ENCODE measurements around the gene SPANXD. TPM values are rescaled to one million over a fixed set of nuclear protein-coding genes. Genes with fewer than 3 reads are reported as not detected.

The SPANXD gene
- total RNA-seq, 1 experiment from 2014 or later, result not detected

- no peak for TF ChIP-seq CTCF (conservative IDR thresholded peaks at IDR 0.05)
- Histone ChIP-seq H2BK20ac (ENCODE audit: low read depth, low read length, poor library complexity, severe bottlenecking) (no peak overlapping the region), H3K9ac (ENCODE audit: extremely low read depth, insufficient read length, low read length) (no peak overlapping the region), H2BK15ac (ENCODE audit: low read depth, low read length) (no peak overlapping the region), H3K23me2 (ENCODE audit: insufficient read length, low read depth, low read length, poor library complexity, severe bottlenecking) (no peaks in the 10 kb centered on the region), H3K14ac (ENCODE audit: insufficient read depth, low read length) (no peak overlapping the region), H2BK120ac (ENCODE audit: low read depth, low read length, poor library complexity, severe bottlenecking) (no peak overlapping the region), H3K79me1 (ENCODE audit: insufficient read depth, low read depth, low read length, poor library complexity, severe bottlenecking) (no peaks in the 10 kb centered on the region), H3K18ac (ENCODE audit: insufficient read length, low read depth, low read length) (no peak overlapping the region), H2AFZ (ENCODE audit: low read length) (no peak overlapping the region), H3K4me1 (ENCODE audit: insufficient read depth, low read length) (no peaks in the 10 kb centered on the region), H3K9me3 (ENCODE audit: control insufficient read depth, low read depth, low read length) (no peaks in the 10 kb centered on the region), H4K8ac (replicated peaks; ENCODE audit: insufficient read length, low read depth, low read length) (no peak overlapping the region), H3K79me2 (ENCODE audit: insufficient read depth, low read length) (no peaks in the 10 kb centered on the region), H2AK5ac (ENCODE audit: insufficient read length, low read length) (no peak overlapping the region), H3K27me3 (ENCODE audit: insufficient read depth, low read length) (no peaks in the 10 kb centered on the region), H2BK12ac (ENCODE audit: insufficient read length, low read depth, low read length) (no peak overlapping the region), H4K91ac (ENCODE audit: insufficient read length, low read depth, low read length) (no peak overlapping the region), H3T11ph (ENCODE audit: low read length) (no peak overlapping the region), H3K23ac (ENCODE audit: insufficient read length, low read depth, low read length) (no peak overlapping the region), H4K5ac (ENCODE audit: insufficient read length, low read depth, low read length) (no peak overlapping the region), H3K56ac (ENCODE audit: insufficient read length, low read depth, low read length) (no peak overlapping the region), H3K4me2 (ENCODE audit: insufficient read depth, insufficient read length, low read length) (no peak overlapping the region), H3K4ac (ENCODE audit: low read depth, low read length) (no peak overlapping the region), H3K27ac (ENCODE audit: insufficient read length, low read depth, low read length) (no peak overlapping the region), H2BK5ac (ENCODE audit: insufficient read length, low read length) (no peak overlapping the region), H4K20me1 (ENCODE audit: control insufficient read depth, insufficient read depth, insufficient read length) (no peaks in the 10 kb centered on the region)
- Mint-ChIP-seq H3K27ac (no peak overlapping the region), H3K4me1 (no peaks in the 10 kb centered on the region), H3K9me3 (peaks cover 34 to 44% of the 10 kb centered on the region in 2 experiments), H3K4me3 (no peak overlapping the region), H3K27me3 (ENCODE audit: low read depth) (no peaks in the 10 kb centered on the region), H3K36me3 (ENCODE audit: insufficient read depth in 1 of 3, low read depth in 3 of 3) (peaks cover 0 to 3% (median 0%) of the 10 kb centered on the region in 3 experiments; a peak in 3 of 7 replicates)
- DNase-seq, result no peak
- no CpG with 5 or more reads among the region's 4 CpGs for WGBS (ENCODE audit: extremely low coverage, insufficient read length, low lambda C conversion rate)
These were observed 2.5 kb upstream of the SPANXD start for GRCh38 chrX:141701072-141701471.

All from H9 (cell line).